Endothelial cell of umbilical vein (primary cell): ENCODE results near the gene SOWAHD. TPM values are rescaled to one million over a fixed set of nuclear protein-coding genes. Genes with fewer than 3 reads are reported as not detected.

Experiments
- BruUV-seq: library from RNA; stranded (reverse); fragments of 400-500 nt; replicated peaks from 2 replicates; lab custom pipeline; 2021; lab: Mats Ljungman, UMichigan
- CTCF ChIA-PET: fragments of 300-600, 350-600 bp; sonication (Branson Sonifier 250); formaldehyde crosslinking; loops from one replicate; lab custom pipeline; 2021; ENCODE audit warnings: antibody characterized with exemption, inconsistent platforms; lab: Charles Lee
- POLR2A ChIA-PET: fragments of 300-600, 350-600 bp; sonication (Branson Sonifier 250); formaldehyde crosslinking; loops from one replicate; lab custom pipeline; 2021; ENCODE audit warnings: antibody characterized with exemption, inconsistent platforms; lab: Charles Lee
- DNase-seq: peaks from one replicate; pipeline ENCODE4 v3.0.0-alpha.2; 2011; ENCODE audit warnings: low read depth, low spot score
- FAIRE-seq: peaks from 2 replicates; lab custom pipeline; 2011; peaks lifted over from hg19 to GRCh38; lab: Jason Lieb, UNC
- H2AFZ ChIP-seq: 2 replicates; pipeline ENCODE4 v1.6.0; 2012; ENCODE audit warnings: low read depth, low read length, control low read depth, inconsistent platforms
- H3K27ac ChIP-seq: 2 replicates; pipeline ENCODE4 v1.5.1; 2011; ENCODE audit warnings: low read depth, mild to moderate bottlenecking, control low read depth, low read length, moderate library complexity; ENCODE audit not compliant: insufficient read depth
- H3K27me3 ChIP-seq, 2 experiments: 2 replicates each; pipeline versions ENCODE4 v1.6.0 to v1.6.1; 2011; ENCODE audit warnings: low read length in 2 of 2, mixed read lengths in 1 of 2; ENCODE audit not compliant: control insufficient read depth in 2 of 2, insufficient read depth in 2 of 2
- H3K36me3 ChIP-seq, 2 experiments: 2 replicates in 1 of 2; 3 replicates in 1 of 2; pipeline ENCODE4 v1.5.1; 2011; ENCODE audit warnings: low read length in 2 of 2, mild to moderate bottlenecking in 1 of 2, moderate library complexity in 1 of 2; ENCODE audit not compliant: control insufficient read depth in 2 of 2, insufficient read depth in 2 of 2; ENCODE audit errors: extremely low read depth in 1 of 2
- H3K4me1 ChIP-seq: 3 replicates; pipeline ENCODE4 v1.5.1; 2011; ENCODE audit warnings: mild to moderate bottlenecking, low read length; ENCODE audit not compliant: control insufficient read depth, insufficient read depth; ENCODE audit errors: extremely low read depth
- H3K4me2 ChIP-seq: 2 replicates; pipeline ENCODE4 v1.6.1; 2011; ENCODE audit warnings: low read length, control low read depth, mixed read lengths; ENCODE audit not compliant: insufficient read depth
- H3K4me3 ChIP-seq, 3 experiments: fragments of 200-600 bp in 1 of 3; sonication (generic), shearing (Covaris generic) in 1 of 3; replicated peaks in 1 of 3; 2 replicates each; pipeline ENCODE4 v1.5.1; 2011 to 2016; ENCODE audit warnings: control low read depth in 3 of 3, low read length in 3 of 3, mild to moderate bottlenecking in 2 of 3, inconsistent platforms in 1 of 3, low read depth in 1 of 3, moderate library complexity in 1 of 3; ENCODE audit not compliant: insufficient read depth in 1 of 3
- H3K79me2 ChIP-seq: 2 replicates; pipeline ENCODE4 v1.6.0; 2012; ENCODE audit warnings: low read length, inconsistent platforms; ENCODE audit not compliant: control insufficient read depth, insufficient read depth
- H3K9ac ChIP-seq: replicated peaks from 2 replicates; pipeline ENCODE3; 2011; ENCODE audit warnings: low read length, control low read depth; ENCODE audit not compliant: insufficient read depth; ENCODE audit errors: extremely low read depth
- H3K9me1 ChIP-seq: replicated peaks from 3 replicates; pipeline ENCODE4 v1.6.0; 2011; ENCODE audit warnings: mild to moderate bottlenecking, low read length; ENCODE audit not compliant: control insufficient read depth, insufficient read depth; ENCODE audit errors: extremely low read depth
- H3K9me3 ChIP-seq: replicated peaks from 2 replicates; pipeline ENCODE4 v1.5.1; 2012; ENCODE audit warnings: low read length, inconsistent platforms; ENCODE audit not compliant: control insufficient read depth, insufficient read depth
- H4K20me1 ChIP-seq: replicated peaks from 2 replicates; pipeline ENCODE3; 2011; ENCODE audit warnings: mild to moderate bottlenecking, low read length; ENCODE audit not compliant: control insufficient read depth, insufficient read depth; ENCODE audit errors: extremely low read depth
- EZH2 ChIP-seq: IDR thresholded peaks from 2 replicates; pipeline ENCODE4 v1.6.1; 2012; ENCODE audit warnings: borderline replicate concordance, low read depth, mild to moderate bottlenecking, moderate library complexity, low read length, inconsistent platforms; ENCODE audit not compliant: severe bottlenecking
- FOS ChIP-seq: IDR thresholded peaks from 2 replicates; pipeline ENCODE4 v1.6.1; 2011; ENCODE audit warnings: mild to moderate bottlenecking, low read length, moderate library complexity, borderline replicate concordance; ENCODE audit not compliant: insufficient read depth
- GATA2 ChIP-seq: IDR thresholded peaks from 2 replicates; pipeline ENCODE4 v1.7.0; 2011; ENCODE audit warnings: low read depth, mild to moderate bottlenecking, moderate library complexity, mixed read lengths, low read length; ENCODE audit not compliant: insufficient read length, insufficient read depth
- JUN ChIP-seq: IDR thresholded peaks from 2 replicates; pipeline ENCODE4 v1.6.1; 2011; ENCODE audit warnings: borderline replicate concordance, low read depth; ENCODE audit not compliant: insufficient read length, insufficient read depth
- POLR2A ChIP-seq: IDR thresholded peaks from 2 replicates; pipeline ENCODE4 v1.6.1; 2012; ENCODE audit warnings: low read depth, mild to moderate bottlenecking, control low read depth, low read length
- POLR2AphosphoS5 ChIP-seq: IDR thresholded peaks from 2 replicates; pipeline ENCODE4 v1.6.1; 2012; ENCODE audit warnings: low read depth, mild to moderate bottlenecking, control low read depth, low read length, moderate library complexity; ENCODE audit not compliant: insufficient read depth
- dilution Hi-C: fragments of 300-500 bp; cut with MboI; formaldehyde crosslinking; loops from one replicate; pipeline ENCODE4 v1.15.0; 2019; ENCODE audit warnings: low sequenced_read_pairs; ENCODE audit not compliant: extremely low pct_ligation_motif_present
- intact Hi-C: fragments of 100-400 bp; cut with micrococcal nuclease; formaldehyde crosslinking; loops from one replicate; pipeline ENCODE4 v1.10.0; 2022
- polyA plus RNA-seq, 4 experiments: library from polyadenylated mRNA; depleted of rRNA in 3 of 4; stranded (reverse) in 3 of 4; unstranded in 1 of 4; fragments of >200 nt; gene quantifications; 2 replicates each; pipeline versions ENCODE4 v1.2.1 to v1.2.3, GENCODE V29; 2011 to 2012; ENCODE audit warnings: missing spikeins in 1 of 4
- total RNA-seq: library from RNA; stranded (reverse); gene quantifications from 2 replicates; pipeline ENCODE4 v1.2.3, GENCODE V29; 2021
- TF ChIP-seq, protein P1 (sequence below), 2 donors: IDR thresholded peaks; 1 replicate in 1 of 2; 2 replicates in 1 of 2; pipeline ENCODE4 v1.5.1; 2011; ENCODE audit warnings: low read length in 2 of 2, mild to moderate bottlenecking in 2 of 2, moderate library complexity in 2 of 2, control low read depth in 1 of 2, inconsistent platforms in 1 of 2, low read depth in 1 of 2; ENCODE audit not compliant: insufficient read depth in 1 of 2; ENCODE audit errors: extremely low read depth in 1 of 2
- TF ChIP-seq, protein P2 (sequence below): IDR thresholded peaks from 2 replicates; pipeline ENCODE4 v1.6.1; 2011; ENCODE audit not compliant: insufficient read depth, insufficient read length

The SOWAHD gene
- total and polyA plus RNA-seq, 2 donors (not counting 3 experiments of a cell fraction or from before 2014, with no cell fraction given), result not detected

DNA sequence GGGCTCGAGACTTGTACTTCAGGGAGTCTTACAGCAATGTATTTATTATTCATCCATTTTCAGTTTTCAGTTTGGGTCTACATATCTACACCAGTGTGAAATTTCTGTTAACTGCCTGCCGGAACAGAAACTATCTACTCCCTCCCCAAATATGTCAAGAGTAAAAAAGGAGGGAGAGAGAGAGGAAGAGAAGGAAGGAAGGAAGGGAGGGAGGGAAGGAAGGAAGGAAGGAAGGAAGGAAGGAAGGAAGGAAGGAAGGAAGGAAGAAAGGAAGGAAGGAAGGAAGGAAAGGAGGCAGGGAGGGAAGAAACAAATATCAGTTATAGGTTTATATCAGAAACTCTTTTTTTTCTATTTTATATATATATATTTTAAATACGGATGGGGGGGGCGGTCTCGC lies 20.4 kb downstream of the SOWAHD start:
- no peak for FAIRE-seq
- DNase-seq, result no peak
- no peak overlapping the region for H2AFZ ChIP-seq
- dilution Hi-C loops (no loop called here), intact Hi-C loops (no loop called here)
- POLR2A ChIA-PET, result no interaction called here
- no peaks in the 10 kb centered on the region for H3K79me2 ChIP-seq
- H3K27me3 ChIP-seq, result no peaks in the 10 kb centered on the region
- no peak overlapping the region for H3K4me2 ChIP-seq
- no peaks in the 10 kb centered on the region for H3K9me1 ChIP-seq
- H3K27ac ChIP-seq, result no peak overlapping the region
- no peaks in the 10 kb centered on the region for H3K36me3 ChIP-seq
- H4K20me1 ChIP-seq, result no peaks in the 10 kb centered on the region
- no peaks in the 10 kb centered on the region for H3K9me3 ChIP-seq
- H3K4me1 ChIP-seq, result no peaks in the 10 kb centered on the region
- H3K9ac ChIP-seq, result no peak overlapping the region
- H3K4me3 ChIP-seq, result no peak overlapping the region
- CTCF ChIA-PET, result interaction anchor here (0.7 to 0.8 kb wide), 3 partner anchors 25 to 169 kb away, joined by 3 read pairs; no protein-coding TSS in a partner anchor
- BruUV-seq, result no TSS peak
- TF ChIP-seq, protein P1, sequence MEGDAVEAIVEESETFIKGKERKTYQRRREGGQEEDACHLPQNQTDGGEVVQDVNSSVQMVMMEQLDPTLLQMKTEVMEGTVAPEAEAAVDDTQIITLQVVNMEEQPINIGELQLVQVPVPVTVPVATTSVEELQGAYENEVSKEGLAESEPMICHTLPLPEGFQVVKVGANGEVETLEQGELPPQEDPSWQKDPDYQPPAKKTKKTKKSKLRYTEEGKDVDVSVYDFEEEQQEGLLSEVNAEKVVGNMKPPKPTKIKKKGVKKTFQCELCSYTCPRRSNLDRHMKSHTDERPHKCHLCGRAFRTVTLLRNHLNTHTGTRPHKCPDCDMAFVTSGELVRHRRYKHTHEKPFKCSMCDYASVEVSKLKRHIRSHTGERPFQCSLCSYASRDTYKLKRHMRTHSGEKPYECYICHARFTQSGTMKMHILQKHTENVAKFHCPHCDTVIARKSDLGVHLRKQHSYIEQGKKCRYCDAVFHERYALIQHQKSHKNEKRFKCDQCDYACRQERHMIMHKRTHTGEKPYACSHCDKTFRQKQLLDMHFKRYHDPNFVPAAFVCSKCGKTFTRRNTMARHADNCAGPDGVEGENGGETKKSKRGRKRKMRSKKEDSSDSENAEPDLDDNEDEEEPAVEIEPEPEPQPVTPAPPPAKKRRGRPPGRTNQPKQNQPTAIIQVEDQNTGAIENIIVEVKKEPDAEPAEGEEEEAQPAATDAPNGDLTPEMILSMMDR (IDR thresholded peaks at IDR 0.05; ENCODE audit: extremely low read depth in 1 of 2, insufficient read depth in 1 of 2, low read depth in 1 of 2, low read length in 2 of 2), result no peak
- TF ChIP-seq, protein P2, sequence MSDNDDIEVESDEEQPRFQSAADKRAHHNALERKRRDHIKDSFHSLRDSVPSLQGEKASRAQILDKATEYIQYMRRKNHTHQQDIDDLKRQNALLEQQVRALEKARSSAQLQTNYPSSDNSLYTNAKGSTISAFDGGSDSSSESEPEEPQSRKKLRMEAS, result no peak
- TF ChIP-seq FOS (no peak), POLR2AphosphoS5 (no peak), JUN (no peak), GATA2 (no peak), POLR2A (no peak), EZH2 (no peak)
